ENCODE results near the gene TMEM61. TPM values are rescaled to one million over a fixed set of nuclear protein-coding genes. Genes with fewer than 3 reads are reported as not detected.

TMEM61 gene
- total RNA-seq, 1 donor from 2014 or later: not detected

- DNase-seq (ENCODE audit: low spot score in 2 of 2): no peak
- no peak for FAIRE-seq
Observed at GRCh38 chr1:55034476-55035133, 54.2 kb downstream of the TMEM61 start.

GRCh38 chr1:55035904-55036303 is 55.5 kb downstream of the TMEM61 start:
- DNase-seq (ENCODE audit: low spot score in 2 of 2): no peak
- no peak for FAIRE-seq

DNA sequence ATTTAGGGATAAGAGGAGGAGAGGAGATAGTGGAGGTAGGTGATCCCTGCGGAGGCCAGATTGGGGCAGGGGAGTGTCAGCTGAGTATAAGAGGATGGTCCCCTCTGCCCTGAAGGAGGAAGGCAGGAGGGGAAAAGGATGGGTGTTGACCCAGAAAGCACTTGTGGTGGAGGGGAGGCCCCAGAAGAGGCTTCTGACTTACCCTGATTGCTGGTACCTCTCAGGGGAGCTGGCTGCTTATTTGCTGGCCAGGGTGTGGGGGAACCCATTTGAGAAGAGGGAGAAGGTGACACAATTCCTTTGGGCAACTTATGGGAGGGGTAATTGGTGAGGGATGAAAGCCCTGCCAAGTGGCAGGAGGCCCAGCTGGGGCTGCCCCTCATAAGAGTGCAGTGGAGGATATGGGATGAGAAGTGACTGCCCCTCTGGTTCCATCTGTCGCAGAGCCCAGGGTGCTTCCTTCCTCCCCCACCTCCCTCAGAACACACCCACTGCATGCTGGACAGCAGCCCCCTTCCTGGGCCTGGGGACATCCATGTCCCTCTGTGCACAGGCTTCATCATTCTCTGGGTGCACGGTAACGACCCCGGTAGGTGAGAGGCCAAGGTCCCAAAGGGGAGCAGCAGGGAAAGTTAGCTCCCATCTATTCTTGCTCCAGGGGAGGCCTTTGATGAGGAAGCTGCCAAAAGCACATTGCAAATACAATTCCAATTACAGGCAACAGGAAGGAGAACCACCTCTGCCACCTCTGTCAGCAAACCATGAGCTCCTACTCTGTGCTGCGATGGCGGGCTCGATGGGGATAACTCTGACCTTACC is 57.5 kb downstream of the TMEM61 start:
- DNase-seq (ENCODE audit: low spot score in 2 of 2) (no peak), FAIRE-seq (no peak)

DNA sequence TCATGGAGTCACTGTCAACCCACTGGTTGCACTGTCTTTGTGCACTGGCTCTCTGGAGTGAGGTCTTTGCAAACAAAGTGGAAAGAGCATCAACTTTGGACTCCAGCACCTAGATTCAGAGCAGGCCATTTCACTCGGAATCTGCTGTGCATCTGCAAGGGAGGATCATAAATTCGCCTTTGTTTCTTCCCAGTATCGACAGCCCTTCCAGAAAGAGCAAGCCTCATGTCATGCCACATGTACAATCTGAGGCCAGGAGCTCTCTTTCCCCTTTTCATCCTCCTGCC is 58.1 kb downstream of the TMEM61 start:
- no peak for FAIRE-seq
- DNase-seq (ENCODE audit: low spot score in 2 of 2): no peak

- DNase-seq (ENCODE audit: low spot score in 2 of 2): no peak
Observed at GRCh38 chr1:55038974-55039341, 58.5 kb downstream of the TMEM61 start.

GRCh38 chr1:55039342-55040082 is 59.1 kb downstream of the TMEM61 start, which contains the start of gene PCSK9:
Gene PCSK9 (plus strand): TSS chr1:55039548. CDS start chr1:55039838, 290 bp downstream.
- DNase-seq (ENCODE audit: low spot score in 2 of 2) (no peak), FAIRE-seq (no peak)

More at GRCh38 chr1:55038974-55039341, 58.5 kb downstream of the TMEM61 start:
- no peak for FAIRE-seq

GRCh38 chr1:55040083-55040932 is 59.9 kb downstream of the TMEM61 start:
- no peak for FAIRE-seq
- no peak for DNase-seq (ENCODE audit: low spot score in 2 of 2)

DNA sequence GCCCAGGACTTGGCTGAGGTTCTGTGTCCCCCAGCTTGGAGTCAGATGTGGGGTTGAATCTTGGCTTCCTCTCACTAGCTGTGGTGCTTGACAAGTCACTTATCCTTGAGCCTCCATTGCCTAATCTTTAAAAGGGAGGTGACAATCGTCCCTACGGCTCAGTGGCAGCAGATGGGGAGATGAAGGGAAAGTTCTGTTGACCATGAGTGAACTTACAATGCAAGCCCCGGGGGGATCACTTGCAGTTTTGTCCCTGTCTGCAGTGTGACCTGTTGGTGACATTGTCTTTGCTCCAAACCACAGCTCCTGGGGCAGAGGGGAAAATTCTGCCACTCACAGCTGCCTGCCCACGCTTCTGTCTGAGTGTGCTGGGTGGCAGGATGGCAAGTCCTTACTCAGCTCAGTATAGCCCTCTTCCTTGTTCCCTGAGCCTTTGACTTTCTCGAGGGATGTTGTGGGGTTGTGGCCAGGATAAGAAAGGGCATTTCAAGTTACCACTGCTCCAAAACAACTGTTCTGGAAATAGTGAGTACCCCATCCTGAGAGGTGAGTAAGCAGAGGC is 60.6 kb downstream of the TMEM61 start:
- FAIRE-seq (no peak), DNase-seq (ENCODE audit: low spot score in 2 of 2) (no peak)

GRCh38 chr1:55041613-55042012 is 61.2 kb downstream of the TMEM61 start:
- no peak for DNase-seq (ENCODE audit: low spot score in 2 of 2)

More at GRCh38 chr1:55041613-55042012, 61.2 kb downstream of the TMEM61 start:
- FAIRE-seq: no peak

Other genes starting within 250 kb of the TMEM61 start
- 3.3 TPM for gene PARS2, start 216.1 kb upstream of the TMEM61 start, total RNA-seq
- gene TTC22, start 179.3 kb upstream of the TMEM61 start, total RNA-seq: under 0.01 TPM
- 47.3 TPM for gene DHCR24, start 93.4 kb upstream of the TMEM61 start, total RNA-seq
- not detected for gene BSND, start 18.3 kb downstream of the TMEM61 start, total RNA-seq
- gene PCSK9, start 58.9 kb downstream of the TMEM61 start, total RNA-seq: 4.1 TPM
- 67.3 TPM for gene USP24, start 234.7 kb downstream of the TMEM61 start, total RNA-seq